Testis (tissue), 2 donors: ENCODE measurements around the gene GRIA4.
"Not testable (repeated sequence)": the region's sequence is repeated elsewhere in the genome, so short reads cannot be mapped to it uniquely, and the experiment has no call there.

Experiments
- CTCF ChIP-seq, 3 experiments: fragments of 450-650 bp in 2 of 3; fragments of 200-600 bp in 1 of 3; sonication (generic) in 1 of 3; IDR thresholded peaks; one replicate each; pipeline ENCODE4 v1.5.1; 2016 to 2019; ENCODE audit warnings: antibody characterized with exemption in 3 of 3, mild to moderate bottlenecking in 2 of 3, moderate library complexity in 1 of 3
- POLR2A ChIP-seq: fragments of 450-650 bp; IDR thresholded peaks from one replicate; pipeline ENCODE4 v1.6.1; 2017; ENCODE audit warnings: antibody characterized with exemption, mild to moderate bottlenecking, moderate library complexity

GRCh38 chr11:105878927-105879326 lies 269.1 kb downstream of the GRIA4 start:
- not testable (repeated sequence) for TF ChIP-seq CTCF (IDR thresholded peaks at IDR 0.05); POLR2A
